HG03139 (cell line): Measurements from ENCODE around the gene FOXO1.
"Not testable (repeated sequence)": the region's sequence is repeated elsewhere in the genome, so short reads cannot be mapped to it uniquely, and the experiment has no call there.

ENCODE experiments used
- ATAC-seq: cut with Tn5 transposase; IDR thresholded peaks from one replicate; pipeline ENCODE4 v1.9.1; 2021; ENCODE audit not compliant: unreplicated experiment

Gene FOXO1

DNA sequence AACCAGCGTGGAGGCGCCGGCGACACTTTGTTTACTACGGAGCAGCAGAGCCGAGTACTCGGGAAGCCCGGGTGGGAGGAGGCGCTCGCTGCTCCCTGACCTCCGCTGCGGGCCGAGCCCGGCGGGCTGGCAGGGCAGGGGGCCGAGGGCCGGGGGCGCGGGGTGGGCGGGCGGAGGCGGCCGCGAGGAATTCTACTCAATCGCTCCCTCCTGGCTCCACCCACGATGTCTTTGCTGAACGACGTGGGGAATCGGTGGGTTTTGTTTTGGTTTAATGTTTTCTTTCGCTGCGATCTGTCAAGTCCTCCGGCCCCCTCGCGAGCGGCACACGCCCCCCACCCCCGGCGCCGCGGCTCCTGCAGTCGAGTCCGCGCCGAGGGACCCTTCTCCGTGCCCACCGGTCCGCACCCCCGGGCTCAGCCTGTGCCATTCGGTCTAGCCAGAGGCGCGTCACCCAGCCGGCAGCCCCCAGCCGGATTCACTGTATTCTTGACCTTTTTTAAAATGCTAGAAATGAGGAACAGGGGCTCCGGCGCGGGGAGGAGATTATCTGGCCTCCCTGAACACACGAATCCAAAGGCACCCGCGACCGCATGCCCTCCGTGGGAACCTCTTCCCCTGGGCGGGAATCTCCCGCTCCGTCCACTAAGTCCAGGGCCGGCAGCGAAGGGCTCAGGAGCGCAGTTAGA is 636 bp upstream of the FOXO1 start:
- ATAC-seq: peak; percentile 23

DNA sequence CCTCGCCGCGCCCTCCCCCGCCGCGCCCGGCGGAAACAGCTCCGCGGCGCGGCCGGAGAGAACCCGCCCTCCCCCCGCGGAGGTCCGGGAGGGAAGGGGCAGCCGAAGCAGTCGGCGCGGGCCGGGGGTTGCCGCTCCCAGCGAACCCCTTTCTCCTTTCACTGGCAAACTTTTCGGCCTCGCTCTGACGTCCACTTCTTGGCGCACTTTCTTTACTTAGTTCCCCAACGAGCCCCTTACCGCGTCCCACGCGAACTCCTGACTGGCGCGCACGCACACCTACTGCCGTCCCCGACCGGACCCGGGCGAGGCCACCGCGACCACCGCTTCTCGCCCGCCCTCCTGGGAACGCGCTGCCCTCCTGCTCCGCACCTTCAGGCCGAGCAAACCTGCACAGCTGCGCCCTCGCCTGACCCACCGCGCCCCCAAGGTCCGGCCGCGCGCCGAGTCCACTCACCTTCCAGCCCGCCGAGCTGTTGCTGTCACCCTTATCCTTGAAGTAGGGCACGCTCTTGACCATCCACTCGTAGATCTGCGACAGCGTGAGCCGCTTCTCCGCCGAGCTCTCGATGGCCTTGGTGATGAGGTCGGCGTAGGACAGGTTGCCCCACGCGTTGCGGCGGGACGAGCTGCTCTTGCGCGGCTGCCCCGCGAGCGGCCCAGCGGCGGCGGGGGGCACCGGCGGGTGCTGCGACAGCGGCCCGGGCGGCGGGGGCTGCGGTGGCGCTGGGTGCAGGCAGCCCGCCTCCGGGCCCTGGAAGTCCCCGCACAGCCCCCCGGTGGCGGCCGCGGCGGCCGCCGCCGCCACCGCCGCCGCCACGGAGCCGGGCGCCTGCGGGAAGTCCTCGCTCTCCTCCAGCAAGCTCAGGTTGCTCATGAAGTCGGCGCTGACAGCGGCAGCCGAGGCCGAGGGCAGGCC is 1.1 kb downstream of the FOXO1 start:
- ATAC-seq: no peak

DNA sequence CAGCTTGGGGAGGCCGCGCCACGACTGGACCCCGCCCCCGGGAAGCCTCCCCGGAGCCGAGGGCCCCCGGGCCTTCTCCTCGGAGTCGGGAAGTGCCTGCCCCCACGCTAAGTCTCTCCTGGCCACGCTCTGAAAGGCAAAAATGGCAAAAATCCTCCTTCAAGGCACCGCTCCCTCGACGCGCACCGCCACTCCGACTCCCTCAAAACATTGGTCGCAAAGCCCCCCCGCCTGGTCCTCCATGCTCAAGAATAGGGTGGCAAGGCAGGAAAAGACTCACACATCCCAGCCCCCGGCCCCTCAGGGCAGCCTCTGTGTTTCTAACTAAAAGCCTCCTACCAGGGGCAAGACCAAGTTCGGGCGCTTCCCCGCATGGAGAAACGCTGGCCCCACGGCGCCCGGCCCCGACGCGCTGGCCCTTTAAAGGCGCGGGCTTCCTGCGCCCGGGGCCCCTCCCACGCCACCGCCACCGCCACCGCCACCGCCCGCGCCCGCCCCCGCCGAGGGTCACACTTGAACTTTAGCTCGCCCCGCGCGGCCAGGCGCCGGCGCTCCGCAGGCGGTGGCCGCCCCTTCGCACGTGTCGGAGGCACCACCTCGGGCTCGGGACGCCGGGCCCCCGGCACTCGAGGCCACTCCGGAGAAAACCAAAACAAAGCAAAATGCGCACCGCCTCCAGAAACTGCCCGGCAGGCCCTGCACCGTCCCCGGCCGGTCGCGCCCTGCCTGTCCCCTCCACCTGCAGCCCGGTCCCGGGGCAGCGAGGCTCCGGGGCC is 1.9 kb downstream of the FOXO1 start:
- ATAC-seq: no peak

DNA sequence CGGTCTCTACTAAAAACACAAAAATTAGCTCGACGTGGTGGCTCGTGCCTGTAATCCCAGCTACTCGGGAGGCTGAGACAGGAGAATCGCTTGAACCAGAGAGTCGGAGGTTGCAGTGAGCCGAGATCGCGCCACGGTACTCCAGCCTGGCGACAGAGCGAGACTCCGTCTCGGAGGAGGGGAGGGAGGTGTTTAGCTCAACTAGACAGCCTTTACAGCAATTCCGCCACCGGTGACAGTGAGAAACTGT is 2.4 kb downstream of the FOXO1 start:
- ATAC-seq: not testable (repeated sequence)

DNA sequence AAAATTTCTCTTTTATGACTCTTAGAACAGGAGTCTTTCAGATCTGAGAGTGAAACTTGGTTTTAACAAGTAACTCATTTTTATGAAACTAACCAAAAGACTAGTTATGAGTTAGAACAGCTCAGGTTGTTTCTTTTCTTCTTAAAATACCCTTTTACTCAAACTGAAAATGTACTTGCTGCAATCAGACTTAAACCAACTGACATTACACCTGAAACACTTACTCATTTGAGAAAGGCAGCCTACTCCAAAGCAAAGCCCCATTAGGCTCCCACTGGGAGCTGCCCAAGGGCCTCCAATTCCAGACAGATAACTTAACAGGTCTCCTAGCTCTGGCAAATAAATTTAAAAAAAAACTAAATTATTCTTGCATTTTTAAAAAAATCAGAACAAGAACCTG is 3.6 kb downstream of the FOXO1 start:
- ATAC-seq: no peak

DNA sequence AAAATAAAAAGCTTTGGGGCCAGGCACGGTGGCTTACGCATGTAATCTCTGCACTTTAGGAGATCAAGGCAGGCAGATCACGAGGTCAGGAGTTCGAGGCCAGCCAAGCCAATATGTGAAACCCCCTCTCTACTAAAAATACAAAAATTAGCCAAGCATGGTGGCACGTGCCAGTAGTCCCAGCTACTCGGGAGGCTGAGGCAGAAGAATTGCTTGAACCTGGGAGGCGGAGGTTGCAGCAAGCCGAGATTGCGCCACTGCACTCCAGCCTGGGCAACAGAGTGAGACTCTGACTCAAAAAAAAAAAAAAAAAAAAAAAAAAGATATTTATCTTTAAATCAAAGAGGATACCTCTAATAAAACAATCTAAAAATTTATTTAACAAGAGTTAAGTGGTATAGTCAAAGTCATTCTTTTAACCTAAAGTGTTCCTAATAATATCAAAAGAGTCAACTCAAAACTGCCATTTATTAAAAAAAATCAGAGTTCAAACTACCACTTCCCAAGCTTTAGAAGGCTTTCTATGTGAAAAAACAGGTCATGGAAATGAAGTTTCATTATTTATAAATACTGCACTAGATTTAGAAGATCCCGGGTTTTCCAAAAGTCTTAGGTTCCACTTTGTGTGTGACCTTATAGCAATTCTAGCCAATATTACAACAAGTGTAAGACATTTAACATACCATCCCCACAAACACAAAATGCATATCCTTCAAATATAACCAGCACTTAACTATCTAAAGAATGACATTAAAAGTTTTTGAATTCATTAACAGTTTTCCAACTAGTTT is 4.4 kb downstream of the FOXO1 start:
- ATAC-seq: no peak

DNA sequence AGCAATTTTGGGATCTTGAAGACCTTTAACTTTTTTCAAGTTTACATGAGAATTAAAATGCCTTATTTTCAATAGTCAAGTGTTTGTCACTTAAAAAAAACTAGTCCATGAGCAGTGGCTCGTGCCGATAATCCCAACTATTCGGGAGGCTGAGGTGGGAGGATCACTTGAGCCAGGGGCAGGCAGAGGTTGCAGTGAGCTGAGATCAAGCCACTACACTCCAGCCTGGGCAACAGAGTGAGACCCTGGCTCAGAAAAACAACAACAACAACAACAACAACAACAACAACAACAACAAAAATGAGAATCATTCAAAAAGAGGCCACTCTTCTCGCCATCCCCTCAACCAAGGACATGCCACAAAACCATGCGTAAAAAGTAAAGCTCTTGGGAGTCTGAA is 5.7 kb downstream of the FOXO1 start:
- no peak for ATAC-seq

DNA sequence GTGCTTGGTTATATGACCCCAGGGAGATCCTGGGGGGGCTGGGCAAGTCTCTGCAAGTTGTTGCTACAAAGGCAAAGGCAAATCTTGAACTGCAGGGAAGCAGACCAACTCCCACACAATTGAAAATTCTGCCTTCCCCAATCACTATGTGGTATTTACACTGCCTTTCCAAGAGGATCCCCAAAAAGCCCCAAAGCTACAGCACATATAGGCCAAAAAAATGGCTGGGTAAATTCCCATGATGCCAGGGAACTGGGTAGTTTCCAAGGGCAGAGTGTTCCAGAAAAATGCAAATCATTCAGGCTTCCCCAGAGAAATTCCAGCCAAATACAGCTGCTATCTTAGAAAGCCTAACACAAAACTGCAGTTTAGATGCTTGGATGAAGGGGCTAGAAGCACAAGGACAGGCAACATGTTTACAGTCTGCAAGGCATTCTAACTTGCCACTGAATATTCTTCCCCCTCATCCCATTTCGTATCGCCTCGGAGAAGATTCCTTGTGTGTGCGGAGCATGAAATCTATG is 6.2 kb downstream of the FOXO1 start:
- no peak for ATAC-seq

DNA sequence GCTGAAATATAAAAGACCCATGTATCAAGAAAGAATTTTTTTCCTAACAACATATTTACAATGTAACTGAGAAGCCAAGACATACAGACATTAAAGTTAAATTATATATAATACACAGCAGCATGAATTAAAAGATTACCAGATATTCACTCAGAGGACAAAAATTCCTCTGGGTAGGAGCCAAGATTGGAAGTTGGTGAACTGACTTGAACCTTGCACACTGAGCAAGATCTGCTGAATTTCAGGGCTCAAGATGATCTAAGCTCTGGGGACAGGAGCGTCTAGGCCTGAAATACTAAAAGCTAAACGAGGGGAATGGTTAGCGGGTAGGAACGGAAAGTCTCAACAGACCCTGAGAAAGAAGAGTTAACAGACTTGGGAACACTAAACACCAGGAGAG is 8.5 kb downstream of the FOXO1 start:
- no peak for ATAC-seq

DNA sequence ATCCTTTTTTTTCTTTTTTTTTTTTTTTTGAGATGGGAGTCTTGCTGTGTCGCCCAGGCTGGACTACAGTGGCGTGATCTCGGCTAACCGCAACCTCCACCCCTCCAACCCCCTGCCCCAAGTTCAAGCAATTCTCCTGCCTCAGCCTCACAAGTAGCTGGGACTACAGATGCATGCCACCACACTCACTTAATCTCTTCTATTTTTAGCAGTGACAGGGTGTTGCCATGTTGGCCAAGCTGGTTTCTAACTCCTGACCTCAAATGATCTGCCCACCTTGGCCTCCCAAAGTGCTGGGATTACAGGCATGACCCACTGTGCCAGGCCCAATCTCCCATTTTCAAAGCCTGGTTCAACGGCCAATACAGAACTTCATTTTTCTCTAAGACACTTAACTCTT is 9.1 kb downstream of the FOXO1 start:
- no peak for ATAC-seq

DNA sequence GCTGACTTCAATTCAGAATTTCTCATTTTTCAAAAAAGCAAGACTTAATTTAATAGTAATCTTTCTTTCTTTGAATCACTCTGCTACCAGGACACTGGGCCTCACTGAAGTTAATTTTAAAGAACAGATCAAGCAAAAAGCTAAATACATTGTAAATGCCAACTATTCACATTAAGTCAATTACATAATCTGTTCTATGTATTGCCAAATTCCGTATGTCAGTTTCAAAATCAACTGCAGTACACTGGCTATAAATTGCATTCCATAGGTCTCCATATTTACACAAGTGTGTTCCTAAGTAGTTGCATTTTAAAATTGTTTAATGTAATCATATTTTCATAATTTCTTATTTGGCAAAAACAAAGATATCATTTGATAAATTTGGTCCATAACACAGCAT is 10.1 kb downstream of the FOXO1 start:
- no peak for ATAC-seq

DNA sequence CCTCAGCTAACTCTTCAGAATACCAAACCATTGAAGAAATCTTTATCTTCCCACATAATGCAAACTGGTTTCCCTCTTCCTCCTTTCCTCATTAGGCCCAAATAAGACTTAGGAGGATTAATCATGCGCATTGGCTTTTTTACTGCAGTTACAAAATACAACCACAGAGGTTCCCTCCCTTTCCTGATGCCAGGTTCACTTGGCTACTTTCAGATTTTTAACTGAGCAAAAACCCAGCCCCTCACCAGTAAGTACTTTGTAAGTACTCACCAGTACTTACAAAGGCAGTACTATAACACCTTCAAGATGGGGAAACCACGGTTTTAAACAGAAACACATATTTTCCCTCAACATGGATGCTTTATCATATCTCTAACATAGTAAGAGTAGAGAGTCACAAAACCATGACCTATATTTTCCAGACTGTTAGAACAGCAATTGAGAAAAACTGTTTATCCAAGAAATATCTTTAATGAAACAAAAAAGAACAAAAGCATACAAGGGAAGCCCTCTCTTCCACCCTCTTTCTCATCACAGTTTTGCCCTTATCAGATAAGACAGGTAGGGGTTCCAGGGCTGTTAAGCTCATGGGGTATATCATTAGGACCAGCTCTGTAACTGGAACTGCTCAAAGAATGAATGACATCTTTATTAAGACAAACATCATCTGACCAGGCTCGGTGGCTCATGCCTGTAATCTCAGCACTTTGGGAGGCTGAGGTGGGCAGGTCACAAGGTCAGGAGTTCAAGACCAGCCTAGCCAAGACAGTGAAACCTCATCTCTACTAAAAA is 12.7 kb downstream of the FOXO1 start:
- ATAC-seq: no peak

DNA sequence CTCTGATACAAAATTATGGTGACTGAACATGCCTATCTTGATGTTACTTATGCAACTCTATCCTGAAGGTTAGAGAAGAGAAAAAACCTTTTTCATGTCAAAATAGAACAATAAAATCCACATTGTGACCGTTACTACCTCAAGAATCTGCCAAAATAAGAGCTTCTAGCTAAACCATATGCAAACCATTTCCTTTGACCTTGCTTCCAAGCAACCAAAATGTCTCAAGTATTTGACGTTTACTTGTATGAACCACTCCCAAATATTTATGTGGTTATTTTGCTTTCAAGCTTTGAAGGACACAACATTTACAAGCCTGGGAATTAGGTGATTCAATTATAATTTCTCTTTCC is 13.9 kb downstream of the FOXO1 start:
- ATAC-seq: no peak

DNA sequence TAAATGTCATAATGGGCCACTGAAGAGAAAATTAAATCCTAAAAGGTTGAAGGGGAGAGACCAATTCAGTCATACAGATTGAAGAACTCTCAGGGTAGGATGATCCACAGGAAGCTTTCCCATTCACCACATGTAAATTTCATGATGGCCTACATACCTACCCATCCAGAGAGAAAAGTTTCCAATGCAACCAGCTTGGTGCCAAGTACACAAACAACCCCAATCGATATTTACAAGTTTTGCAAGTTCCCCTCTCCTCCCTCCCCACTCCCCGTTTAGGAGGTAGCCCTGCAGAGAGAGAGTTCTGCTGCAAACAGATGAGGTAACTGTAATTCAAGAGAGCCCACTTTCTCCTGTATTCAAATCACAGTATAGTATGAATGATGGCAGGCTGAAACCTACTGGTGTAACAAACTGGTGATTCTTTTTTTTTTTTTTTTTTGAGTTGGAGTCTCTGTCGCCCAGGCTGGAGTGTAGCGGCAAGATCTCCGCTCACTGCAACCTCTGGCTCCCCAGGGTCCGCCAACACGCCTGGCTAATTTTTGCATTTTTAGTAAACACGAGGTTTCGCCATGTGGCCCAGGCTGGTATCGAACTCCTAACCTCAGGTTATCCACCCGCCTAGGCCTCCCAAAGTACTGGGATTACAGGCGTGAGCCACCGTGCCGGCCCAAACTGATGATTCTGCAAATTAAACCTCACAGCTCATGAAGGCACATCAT is 14.4 kb downstream of the FOXO1 start:
- ATAC-seq: no peak

DNA sequence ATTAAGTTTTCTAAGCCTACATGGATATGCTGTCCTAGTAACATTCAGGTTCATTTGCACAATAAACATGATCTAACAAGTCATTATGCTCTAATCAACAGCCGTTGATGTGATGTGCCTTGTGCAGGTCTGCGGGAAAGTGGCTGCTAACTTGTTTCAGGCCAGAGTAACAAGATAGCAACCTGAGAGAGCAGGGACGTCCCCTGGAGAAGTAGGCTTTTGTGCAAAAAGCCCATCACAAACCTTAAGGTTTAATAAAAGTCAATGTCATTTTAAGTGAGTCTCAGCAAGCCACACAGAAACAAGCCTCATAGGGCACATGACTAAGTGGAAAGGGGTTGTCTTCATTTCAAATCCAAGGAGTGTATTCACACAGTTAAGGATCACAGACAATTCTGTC is 17.6 kb downstream of the FOXO1 start:
- no peak for ATAC-seq

DNA sequence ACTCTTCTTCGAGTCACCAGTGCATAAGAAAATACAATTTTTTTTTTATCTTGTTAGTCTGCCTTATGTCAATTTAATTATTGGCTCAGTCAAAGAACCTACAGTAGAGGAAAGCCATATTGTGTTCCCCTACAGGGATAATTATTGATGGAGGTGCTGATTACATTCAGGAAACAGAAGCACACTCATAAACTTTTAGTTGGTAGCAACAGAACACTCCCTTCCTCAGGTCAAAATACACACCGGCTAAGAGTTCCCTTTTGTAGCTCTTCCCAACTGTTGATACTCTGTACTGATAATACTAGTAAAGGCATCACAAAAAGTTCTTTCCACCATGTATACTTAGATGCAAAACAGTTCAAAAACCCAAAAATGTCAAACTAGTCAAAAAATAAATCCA is 18.4 kb downstream of the FOXO1 start:
- ATAC-seq: no peak

DNA sequence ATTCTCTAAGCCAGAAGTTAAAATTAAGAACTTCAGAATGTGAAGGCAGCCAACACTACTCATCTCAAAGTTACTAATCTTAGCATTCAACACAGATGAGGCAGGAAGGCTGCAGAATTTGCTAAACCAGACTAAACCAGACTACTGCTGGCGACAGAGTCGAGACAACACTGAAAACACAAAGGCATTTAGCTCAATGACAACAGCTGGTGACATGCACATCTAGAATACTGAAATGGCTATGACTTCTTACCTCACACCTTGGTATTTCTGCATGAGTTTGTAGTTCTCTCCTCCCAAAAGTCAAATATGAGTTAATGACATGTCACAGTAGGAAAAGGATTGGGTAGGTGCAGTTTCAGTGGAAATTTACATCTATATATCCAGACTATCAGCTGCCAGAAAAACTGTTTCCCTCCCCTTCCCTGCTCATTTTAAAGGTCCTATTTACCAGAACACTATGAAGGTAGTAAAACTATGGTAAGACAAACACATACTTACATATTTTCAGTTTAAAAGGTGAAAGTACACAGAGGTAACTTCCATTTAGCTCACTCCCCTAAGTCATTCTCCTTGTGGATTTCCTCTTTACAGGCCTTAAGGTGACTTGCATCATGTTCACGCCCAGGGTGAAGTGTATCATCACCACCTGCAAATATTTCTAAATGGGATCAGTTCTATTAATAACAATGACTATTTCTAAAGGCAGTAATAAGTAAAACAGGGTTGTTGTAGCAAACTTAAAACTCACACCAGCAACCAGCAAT is 21.4 kb downstream of the FOXO1 start:
- no peak for ATAC-seq

DNA sequence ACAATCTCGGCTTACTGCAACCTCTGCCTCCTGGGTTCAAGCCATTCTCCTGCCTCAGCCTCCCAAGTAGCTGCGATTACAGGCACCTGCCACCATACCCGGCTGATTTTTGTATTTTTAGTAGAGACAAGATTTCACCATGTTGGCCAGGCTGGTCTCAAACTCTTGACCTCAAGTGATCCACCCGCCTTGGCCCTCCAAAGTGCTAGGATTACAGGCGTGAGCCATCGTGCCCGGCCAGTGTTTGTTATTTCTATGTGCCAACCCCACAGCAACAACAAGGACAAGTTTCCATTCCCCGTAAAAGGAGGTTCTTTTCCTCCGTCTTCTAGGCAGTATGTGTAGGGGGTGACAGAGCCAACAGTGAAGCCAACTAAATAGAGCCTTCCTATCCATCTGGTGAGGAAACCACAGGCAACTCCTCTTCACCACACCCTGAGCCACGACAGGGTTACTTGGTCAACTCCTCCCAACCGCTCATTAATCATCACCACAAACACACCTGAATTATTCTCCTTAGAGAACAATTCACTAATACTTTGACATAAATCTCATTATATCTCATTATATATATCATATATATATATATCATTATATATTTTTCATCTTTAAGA is 25.5 kb downstream of the FOXO1 start:
- ATAC-seq: no peak
